Upper lobe of right lung (tissue), 1 donor: ENCODE measurements around the gene SMIM36. TPM values are rescaled to one million over a fixed set of nuclear protein-coding genes. Genes with fewer than 3 reads are reported as not detected.

Source experiments
- ATAC-seq: fragments of 200-7000 bp; cut with Tn5 transposase; one replicate; pipeline ENCODE4 v1.9.1; 2020; ENCODE audit warnings: mild to moderate bottlenecking, moderate library complexity
- DNase-seq: peaks from one replicate; pipeline ENCODE4 v3.0.0-alpha.2; 2020
- H3K27ac ChIP-seq: fragments of 200-600 bp; one replicate; pipeline ENCODE4 v1.8.0; 2022
- H3K27me3 ChIP-seq: fragments of 200-600 bp; one replicate; pipeline ENCODE4 v1.8.0; 2022; ENCODE audit warnings: mild to moderate bottlenecking
- H3K36me3 ChIP-seq: fragments of 200-600 bp; one replicate; pipeline ENCODE4 v1.8.0; 2022
- H3K4me1 ChIP-seq: fragments of 200-600 bp; one replicate; pipeline ENCODE4 v1.8.0; 2022
- H3K4me3 ChIP-seq: fragments of 200-600 bp; one replicate; pipeline ENCODE4 v1.8.0; 2022; ENCODE audit warnings: mild to moderate bottlenecking
- H3K9me3 ChIP-seq: fragments of 200-600 bp; one replicate; pipeline ENCODE4 v1.8.0; 2022
- CTCF ChIP-seq: fragments of 200-600 bp; IDR thresholded peaks from one replicate; pipeline ENCODE4 v1.8.0; 2022; ENCODE audit warnings: antibody characterized with exemption
- intact Hi-C: fragments of 100-400 bp; cut with DNase I; formaldehyde crosslinking; loops from one replicate; pipeline ENCODE4 v1.11.0; 2022
- total RNA-seq: library from RNA; stranded (reverse); fragmentation: NEBNext Ultra II Directional; extraction: Animal tissue kit (Norgen Biotek cat#: 25700); gene quantifications from one replicate; pipeline ENCODE4 v1.2.1, GENCODE V29; 2021
- donor health status: DM: no; HTN: yes; CAD: no; lungs with severe emphysema.

SMIM36 gene
- total RNA-seq, 1 donor from 2014 or later, result not detected

DNA sequence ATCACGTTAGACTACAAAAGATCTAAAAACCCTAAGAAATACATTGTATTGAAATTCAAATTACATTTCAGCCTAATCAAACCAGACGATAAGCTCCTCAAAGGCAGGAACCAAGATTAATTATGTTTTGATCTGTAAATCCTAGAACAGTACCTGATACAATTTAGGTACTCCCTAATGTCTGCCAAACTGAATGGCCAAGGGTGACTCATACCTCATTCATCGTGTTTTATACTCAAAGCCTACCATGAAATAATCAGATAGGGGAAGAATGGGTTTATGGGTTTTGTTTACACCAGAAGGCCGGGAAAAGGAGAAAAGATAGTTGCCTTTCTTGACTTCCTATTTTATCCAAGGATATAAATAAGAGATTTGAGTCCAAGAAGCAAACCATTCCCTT lies 108.9 kb downstream of the SMIM36 start:
- intact Hi-C loops, result no loop called here
- Histone ChIP-seq H3K9me3 (no peaks in the 10 kb centered on the region), H3K27ac (no peak overlapping the region), H3K4me3 (no peak overlapping the region), H3K36me3 (peaks cover 34% of the 10 kb centered on the region), H3K27me3 (no peaks in the 10 kb centered on the region), H3K4me1 (no peaks in the 10 kb centered on the region)
- TF ChIP-seq CTCF, result no peak
- no peak for ATAC-seq
- DNase-seq, result no peak

Other genes with a start within 250 kb of the SMIM36 start
- gene HLF, start 246.5 kb downstream of the SMIM36 start, total RNA-seq, result 31.8 TPM
- 16.0 TPM for gene MMD, start 89.6 kb downstream of the SMIM36 start, total RNA-seq
- 279 TPM for gene TMEM100, start 211.4 kb upstream of the SMIM36 start, total RNA-seq
- 24.7 TPM for gene PCTP, start 239.6 kb upstream of the SMIM36 start, total RNA-seq